ENCODE data around the gene TNXB. TPM values are rescaled to one million over a fixed set of nuclear protein-coding genes. Genes with fewer than 3 reads are reported as not detected.
"Not testable (repeated sequence)": the region's sequence is repeated elsewhere in the genome, so short reads cannot be mapped to it uniquely, and the experiment has no call there.

TNXB gene
- polyA plus RNA-seq, 1 donor from 2014 or later: 3.3 TPM

DNA sequence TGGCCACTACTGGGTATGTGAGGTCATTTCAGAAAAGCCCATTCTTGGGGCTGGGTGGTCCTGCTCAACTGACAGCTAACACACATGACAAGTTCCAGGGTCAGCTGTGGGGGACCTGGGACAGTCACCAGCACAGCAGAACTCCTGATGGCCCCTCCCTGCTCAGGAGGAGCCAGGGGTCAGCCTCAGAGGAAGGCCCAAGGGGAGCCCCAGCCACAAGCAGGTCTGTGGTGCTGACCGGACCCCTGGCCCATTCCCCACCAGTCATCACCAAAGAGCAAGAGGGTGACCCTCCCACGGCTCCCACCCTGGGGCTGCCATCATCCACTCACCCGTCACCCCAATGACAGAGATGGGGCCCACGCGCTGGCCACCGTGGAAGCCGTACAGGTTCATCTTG lies 52.9 kb downstream of the TNXB start:
- H3K4me3 ChIP-seq (ENCODE audit: low read length): no peak overlapping the region
- H3K4me2 ChIP-seq (ENCODE audit: low read length): no peak overlapping the region
- H3F3A ChIP-seq (ENCODE audit: insufficient read depth, low read length, poor library complexity, severe bottlenecking): no peaks in the 10 kb centered on the region
- TF ChIP-seq, protein P1, sequence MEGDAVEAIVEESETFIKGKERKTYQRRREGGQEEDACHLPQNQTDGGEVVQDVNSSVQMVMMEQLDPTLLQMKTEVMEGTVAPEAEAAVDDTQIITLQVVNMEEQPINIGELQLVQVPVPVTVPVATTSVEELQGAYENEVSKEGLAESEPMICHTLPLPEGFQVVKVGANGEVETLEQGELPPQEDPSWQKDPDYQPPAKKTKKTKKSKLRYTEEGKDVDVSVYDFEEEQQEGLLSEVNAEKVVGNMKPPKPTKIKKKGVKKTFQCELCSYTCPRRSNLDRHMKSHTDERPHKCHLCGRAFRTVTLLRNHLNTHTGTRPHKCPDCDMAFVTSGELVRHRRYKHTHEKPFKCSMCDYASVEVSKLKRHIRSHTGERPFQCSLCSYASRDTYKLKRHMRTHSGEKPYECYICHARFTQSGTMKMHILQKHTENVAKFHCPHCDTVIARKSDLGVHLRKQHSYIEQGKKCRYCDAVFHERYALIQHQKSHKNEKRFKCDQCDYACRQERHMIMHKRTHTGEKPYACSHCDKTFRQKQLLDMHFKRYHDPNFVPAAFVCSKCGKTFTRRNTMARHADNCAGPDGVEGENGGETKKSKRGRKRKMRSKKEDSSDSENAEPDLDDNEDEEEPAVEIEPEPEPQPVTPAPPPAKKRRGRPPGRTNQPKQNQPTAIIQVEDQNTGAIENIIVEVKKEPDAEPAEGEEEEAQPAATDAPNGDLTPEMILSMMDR (IDR thresholded peaks at IDR 0.05; ENCODE audit: poor library complexity, severe bottlenecking): no peak
- TF ChIP-seq EP300 (conservative IDR thresholded peaks at IDR 0.05; ENCODE audit: poor library complexity, severe bottlenecking) (no peak), EZH2 (IDR thresholded peaks at IDR 0.05; ENCODE audit: borderline replicate concordance, insufficient read depth, low read length, poor library complexity, severe bottlenecking) (no peak), MXI1 (conservative IDR thresholded peaks at IDR 0.05; ENCODE audit: poor library complexity, severe bottlenecking) (no peak), SMC3 (conservative IDR thresholded peaks at IDR 0.05; ENCODE audit: poor library complexity) (no peak), RAD21 (conservative IDR thresholded peaks at IDR 0.05) (no peak), TAF1 (IDR thresholded peaks at IDR 0.05; ENCODE audit: low read depth) (no peak)
- TF ChIP-seq, protein P2, sequence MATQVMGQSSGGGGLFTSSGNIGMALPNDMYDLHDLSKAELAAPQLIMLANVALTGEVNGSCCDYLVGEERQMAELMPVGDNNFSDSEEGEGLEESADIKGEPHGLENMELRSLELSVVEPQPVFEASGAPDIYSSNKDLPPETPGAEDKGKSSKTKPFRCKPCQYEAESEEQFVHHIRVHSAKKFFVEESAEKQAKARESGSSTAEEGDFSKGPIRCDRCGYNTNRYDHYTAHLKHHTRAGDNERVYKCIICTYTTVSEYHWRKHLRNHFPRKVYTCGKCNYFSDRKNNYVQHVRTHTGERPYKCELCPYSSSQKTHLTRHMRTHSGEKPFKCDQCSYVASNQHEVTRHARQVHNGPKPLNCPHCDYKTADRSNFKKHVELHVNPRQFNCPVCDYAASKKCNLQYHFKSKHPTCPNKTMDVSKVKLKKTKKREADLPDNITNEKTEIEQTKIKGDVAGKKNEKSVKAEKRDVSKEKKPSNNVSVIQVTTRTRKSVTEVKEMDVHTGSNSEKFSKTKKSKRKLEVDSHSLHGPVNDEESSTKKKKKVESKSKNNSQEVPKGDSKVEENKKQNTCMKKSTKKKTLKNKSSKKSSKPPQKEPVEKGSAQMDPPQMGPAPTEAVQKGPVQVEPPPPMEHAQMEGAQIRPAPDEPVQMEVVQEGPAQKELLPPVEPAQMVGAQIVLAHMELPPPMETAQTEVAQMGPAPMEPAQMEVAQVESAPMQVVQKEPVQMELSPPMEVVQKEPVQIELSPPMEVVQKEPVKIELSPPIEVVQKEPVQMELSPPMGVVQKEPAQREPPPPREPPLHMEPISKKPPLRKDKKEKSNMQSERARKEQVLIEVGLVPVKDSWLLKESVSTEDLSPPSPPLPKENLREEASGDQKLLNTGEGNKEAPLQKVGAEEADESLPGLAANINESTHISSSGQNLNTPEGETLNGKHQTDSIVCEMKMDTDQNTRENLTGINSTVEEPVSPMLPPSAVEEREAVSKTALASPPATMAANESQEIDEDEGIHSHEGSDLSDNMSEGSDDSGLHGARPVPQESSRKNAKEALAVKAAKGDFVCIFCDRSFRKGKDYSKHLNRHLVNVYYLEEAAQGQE (IDR thresholded peaks at IDR 0.05; ENCODE audit: borderline replicate concordance): no peak
- no peak overlapping the region for H3K9ac ChIP-seq (ENCODE audit: low read length)
- no peaks in the 10 kb centered on the region for H3K9me3 ChIP-seq (ENCODE audit: low read length)
- H3K27ac ChIP-seq (ENCODE audit: low read length): no peak overlapping the region
- H3K27me3 ChIP-seq (ENCODE audit: insufficient read depth, low read depth, low read length): no peaks in the 10 kb centered on the region
- no peaks in the 10 kb centered on the region for H3K79me2 ChIP-seq (replicated peaks; ENCODE audit: insufficient read depth, low read length)
- H2AFZ ChIP-seq (ENCODE audit: low read depth, low read length): no peak overlapping the region
- H3K36me3 ChIP-seq (ENCODE audit: insufficient read depth, low read length): no peaks in the 10 kb centered on the region
- H3K9me2 ChIP-seq (ENCODE audit: insufficient read depth, low read length): no peaks in the 10 kb centered on the region
- H4K20me1 ChIP-seq (ENCODE audit: insufficient read depth): no peaks in the 10 kb centered on the region

DNA sequence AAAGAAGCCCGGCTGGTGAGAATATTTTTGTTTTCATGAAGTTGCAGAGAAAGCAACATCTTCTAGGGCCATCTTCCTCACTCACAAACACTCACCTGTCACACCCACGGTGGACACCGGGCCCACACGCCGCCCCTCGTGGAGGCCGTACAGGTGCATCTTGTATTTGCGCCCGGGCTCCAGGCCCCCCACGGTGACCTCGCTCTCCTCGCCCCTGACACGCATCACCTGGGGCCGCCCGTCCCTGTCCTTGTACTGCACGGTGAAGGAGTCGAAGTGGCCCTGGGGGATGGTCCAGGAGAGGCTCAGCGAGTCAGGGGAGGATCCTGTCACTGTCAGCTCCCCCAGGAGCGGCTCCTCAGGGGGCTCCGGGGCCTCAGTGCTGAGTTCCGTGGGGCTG lies 53.4 kb downstream of the TNXB start:
- not testable (repeated sequence) for H3K27ac ChIP-seq (ENCODE audit: low read length); H3K4me3 ChIP-seq (ENCODE audit: low read length); H3K27me3 ChIP-seq (ENCODE audit: insufficient read depth, low read depth, low read length); H3K9me2 ChIP-seq (ENCODE audit: insufficient read depth, low read length); H3K4me2 ChIP-seq (ENCODE audit: low read length); H3K9ac ChIP-seq (ENCODE audit: low read length); H4K20me1 ChIP-seq (ENCODE audit: insufficient read depth); H3K9me3 ChIP-seq (ENCODE audit: low read length); H3K79me2 ChIP-seq (replicated peaks; ENCODE audit: insufficient read depth, low read length); H2AFZ ChIP-seq (ENCODE audit: low read depth, low read length); H3F3A ChIP-seq (ENCODE audit: insufficient read depth, low read length, poor library complexity, severe bottlenecking); H3K36me3 ChIP-seq (ENCODE audit: insufficient read depth, low read length)

DNA sequence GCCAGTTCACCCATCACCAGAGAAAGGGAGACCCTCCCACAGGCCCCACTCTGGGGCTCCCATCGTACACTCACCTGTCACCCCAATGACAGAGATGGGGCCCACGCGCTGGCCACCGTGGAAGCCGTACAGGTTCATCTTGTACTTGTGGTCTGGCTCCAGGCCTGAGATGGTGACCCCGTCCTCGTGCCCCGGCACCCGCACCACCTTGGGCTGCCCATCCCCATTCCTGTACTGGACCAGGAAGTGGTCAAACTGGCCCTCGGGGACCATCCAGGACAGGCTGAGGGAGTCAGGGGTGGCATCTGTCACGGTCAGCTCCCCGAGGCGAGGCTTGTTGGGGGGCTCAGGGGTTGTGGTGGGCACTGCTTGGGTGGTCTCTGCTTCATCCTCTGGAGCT lies 55.8 kb downstream of the TNXB start:
- H3K79me2 ChIP-seq (replicated peaks; ENCODE audit: insufficient read depth, low read length); H2AFZ ChIP-seq (ENCODE audit: low read depth, low read length); H3K27me3 ChIP-seq (ENCODE audit: insufficient read depth, low read depth, low read length); H3F3A ChIP-seq (ENCODE audit: insufficient read depth, low read length, poor library complexity, severe bottlenecking); H3K9me3 ChIP-seq (ENCODE audit: low read length); H3K27ac ChIP-seq (ENCODE audit: low read length); H3K9ac ChIP-seq (ENCODE audit: low read length); H3K4me3 ChIP-seq (ENCODE audit: low read length); H4K20me1 ChIP-seq (ENCODE audit: insufficient read depth); H3K4me2 ChIP-seq (ENCODE audit: low read length); H3K36me3 ChIP-seq (ENCODE audit: insufficient read depth, low read length); H3K9me2 ChIP-seq (ENCODE audit: insufficient read depth, low read length): not testable (repeated sequence)

DNA sequence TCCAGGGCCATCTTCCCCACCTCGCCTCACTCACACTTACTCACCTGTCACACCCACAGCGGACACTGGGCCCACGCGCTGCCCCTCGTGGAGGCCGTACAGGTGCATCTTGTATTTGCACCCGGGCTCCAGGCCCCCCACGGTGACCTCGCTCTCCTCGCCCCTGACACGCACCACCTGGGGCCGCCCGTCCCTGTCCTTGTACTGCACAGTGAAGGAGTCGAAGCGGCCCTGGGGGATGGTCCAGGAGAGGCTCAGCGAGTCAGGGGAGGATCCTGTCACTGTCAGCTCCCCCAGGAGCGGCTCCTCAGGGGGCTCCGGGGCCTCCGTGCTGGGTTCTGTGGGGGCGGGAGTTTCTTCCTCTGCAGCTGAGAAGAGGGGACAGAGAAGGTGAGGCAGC lies 56.5 kb downstream of the TNXB start:
- H3K9me2 ChIP-seq (ENCODE audit: insufficient read depth, low read length); H3K4me2 ChIP-seq (ENCODE audit: low read length); H3K27me3 ChIP-seq (ENCODE audit: insufficient read depth, low read depth, low read length); H4K20me1 ChIP-seq (ENCODE audit: insufficient read depth); H3K9ac ChIP-seq (ENCODE audit: low read length); H3K4me3 ChIP-seq (ENCODE audit: low read length); H3K36me3 ChIP-seq (ENCODE audit: insufficient read depth, low read length); H3K27ac ChIP-seq (ENCODE audit: low read length); H3K9me3 ChIP-seq (ENCODE audit: low read length); H2AFZ ChIP-seq (ENCODE audit: low read depth, low read length); H3K79me2 ChIP-seq (replicated peaks; ENCODE audit: insufficient read depth, low read length); H3F3A ChIP-seq (ENCODE audit: insufficient read depth, low read length, poor library complexity, severe bottlenecking): not testable (repeated sequence)

Measured in neural cell (in vitro differentiated cells).